ENCODE data around the gene RALGPS1.

DNA sequence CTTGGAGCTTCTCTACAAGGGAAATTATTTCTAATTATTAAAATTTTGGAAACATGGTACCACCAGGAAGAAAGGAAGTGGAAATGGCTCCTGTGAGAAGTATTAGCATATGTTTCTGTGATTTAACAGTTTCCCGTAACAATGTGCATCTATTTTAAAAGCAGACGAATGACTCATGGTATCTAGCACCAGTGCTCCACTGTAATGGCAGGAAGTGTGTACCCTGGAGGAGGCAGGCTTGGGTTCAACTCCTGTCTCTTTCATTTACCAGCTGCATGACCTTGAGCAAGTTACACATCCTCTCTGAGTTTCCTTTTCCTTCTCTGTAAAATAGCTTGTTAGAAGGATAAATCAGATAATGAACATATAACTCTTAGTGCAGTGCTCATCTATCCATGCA is 248.8 kb downstream of the RALGPS1 start:
- TF ChIP-seq, protein P1, sequence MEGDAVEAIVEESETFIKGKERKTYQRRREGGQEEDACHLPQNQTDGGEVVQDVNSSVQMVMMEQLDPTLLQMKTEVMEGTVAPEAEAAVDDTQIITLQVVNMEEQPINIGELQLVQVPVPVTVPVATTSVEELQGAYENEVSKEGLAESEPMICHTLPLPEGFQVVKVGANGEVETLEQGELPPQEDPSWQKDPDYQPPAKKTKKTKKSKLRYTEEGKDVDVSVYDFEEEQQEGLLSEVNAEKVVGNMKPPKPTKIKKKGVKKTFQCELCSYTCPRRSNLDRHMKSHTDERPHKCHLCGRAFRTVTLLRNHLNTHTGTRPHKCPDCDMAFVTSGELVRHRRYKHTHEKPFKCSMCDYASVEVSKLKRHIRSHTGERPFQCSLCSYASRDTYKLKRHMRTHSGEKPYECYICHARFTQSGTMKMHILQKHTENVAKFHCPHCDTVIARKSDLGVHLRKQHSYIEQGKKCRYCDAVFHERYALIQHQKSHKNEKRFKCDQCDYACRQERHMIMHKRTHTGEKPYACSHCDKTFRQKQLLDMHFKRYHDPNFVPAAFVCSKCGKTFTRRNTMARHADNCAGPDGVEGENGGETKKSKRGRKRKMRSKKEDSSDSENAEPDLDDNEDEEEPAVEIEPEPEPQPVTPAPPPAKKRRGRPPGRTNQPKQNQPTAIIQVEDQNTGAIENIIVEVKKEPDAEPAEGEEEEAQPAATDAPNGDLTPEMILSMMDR (conservative IDR thresholded peaks at IDR 0.05 in 1 of 2, IDR thresholded peaks at IDR 0.05 in 1 of 2; ENCODE audit: low read depth in 1 of 2, low read length in 2 of 2) = no peak
- no peak for TF ChIP-seq EZH2 (IDR thresholded peaks at IDR 0.05; ENCODE audit: low read length, missing control alignments)

All from fibroblast of lung (primary cell).